Progenitor cell of endocrine pancreas (in vitro differentiated cells): ENCODE data around the gene LLGL2. TPM values are rescaled to one million over a fixed set of nuclear protein-coding genes. Genes with fewer than 3 reads are reported as not detected.

Experiments
- DNase-seq: peaks from one replicate; pipeline ENCODE4 v3.0.0; 2021; ENCODE audit warnings: low spot score; ENCODE audit not compliant: unreplicated experiment
- H3K27ac Mint-ChIP-seq: 2 replicates; pipeline ENCODE4 v1.8.0; 2021; ENCODE audit warnings: mild to moderate bottlenecking, moderate library complexity, mixed read lengths
- H3K27me3 Mint-ChIP-seq: 2 replicates; pipeline ENCODE4 v1.8.0; 2021; ENCODE audit warnings: mixed read lengths
- H3K36me3 Mint-ChIP-seq: 2 replicates; pipeline ENCODE4 v1.8.0; 2022; ENCODE audit warnings: mixed read lengths; ENCODE audit not compliant: insufficient read depth
- H3K4me1 Mint-ChIP-seq: 2 replicates; pipeline ENCODE4 v1.8.0; 2021; ENCODE audit warnings: low read depth, mixed read lengths
- H3K4me3 Mint-ChIP-seq: 2 replicates; pipeline ENCODE4 v1.8.0; 2021; ENCODE audit warnings: low read depth, mild to moderate bottlenecking, moderate library complexity, mixed read lengths
- H3K9me3 Mint-ChIP-seq: 2 replicates; pipeline ENCODE4 v1.8.0; 2021; ENCODE audit warnings: low read depth, mixed read lengths
- CTCF ChIP-seq: fragments of 200-600 bp; sonication (generic); IDR thresholded peaks from one replicate; pipeline ENCODE4 v1.5.0; 2021; ENCODE audit warnings: antibody characterized with exemption, mild to moderate bottlenecking; ENCODE audit not compliant: unreplicated experiment
- total RNA-seq: library from RNA; stranded (reverse); gene quantifications from 2 replicates; pipeline ENCODE4 v1.2.1, GENCODE V29; 2021

Gene LLGL2
- total RNA-seq, 1 donor from 2014 or later, result 235 TPM

- Mint-ChIP-seq H3K4me1 (peaks cover 42% of the 10 kb centered on the region), H3K27me3 (no peaks in the 10 kb centered on the region), H3K36me3 (peaks cover 6% of the 10 kb centered on the region), H3K27ac (peak overlapping the region; percentile 90), H3K4me3 (no peak overlapping the region), H3K9me3 (no peaks in the 10 kb centered on the region)
- DNase-seq, result no peak
- no peak for TF ChIP-seq CTCF
Observed at GRCh38 chr17:75552425-75553294, 27.2 kb downstream of the LLGL2 start.

- Mint-ChIP-seq H3K27ac (peak overlapping the region; percentile 90), H3K4me1 (peaks cover 46% of the 10 kb centered on the region), H3K27me3 (no peaks in the 10 kb centered on the region), H3K4me3 (no peak overlapping the region), H3K36me3 (peaks cover 6% of the 10 kb centered on the region), H3K9me3 (no peaks in the 10 kb centered on the region)
- no peak for TF ChIP-seq CTCF
- no peak for DNase-seq
Observed at GRCh38 chr17:75553295-75554110, 28.0 kb downstream of the LLGL2 start.

- peaks cover 37% of the 10 kb centered on the region for H3K4me1 Mint-ChIP-seq
- TF ChIP-seq CTCF, result no peak
- H3K27ac Mint-ChIP-seq, result no peak overlapping the region
- H3K9me3 Mint-ChIP-seq, result no peaks in the 10 kb centered on the region
- peaks cover 9% of the 10 kb centered on the region for H3K36me3 Mint-ChIP-seq
- H3K4me3 Mint-ChIP-seq, result no peak overlapping the region
- no peaks in the 10 kb centered on the region for H3K27me3 Mint-ChIP-seq
- no peak for DNase-seq
Observed at GRCh38 chr17:75555679-75556153, 30.2 kb downstream of the LLGL2 start.

GRCh38 chr17:75557075-75557851 lies 31.8 kb downstream of the LLGL2 start:
- no peak for TF ChIP-seq CTCF
- peak overlapping the region; percentile 89 for H3K27ac Mint-ChIP-seq
- no peaks in the 10 kb centered on the region for H3K27me3 Mint-ChIP-seq
- H3K4me1 Mint-ChIP-seq, result peaks cover 31% of the 10 kb centered on the region
- H3K4me3 Mint-ChIP-seq, result no peak overlapping the region
- H3K9me3 Mint-ChIP-seq, result no peaks in the 10 kb centered on the region
- peaks cover 11% of the 10 kb centered on the region for H3K36me3 Mint-ChIP-seq
- DNase-seq, result peak; percentile 79
